ENCODE data around the gene GALK1. TPM values are rescaled to one million over a fixed set of nuclear protein-coding genes. Genes with fewer than 3 reads are reported as not detected.

The GALK1 gene
- polyA plus RNA-seq, 1 donor (not counting 4 experiments of a cell fraction or from before 2014, with no cell fraction given): 1.3 TPM

GRCh38 chr17:75722542-75723095, 42.4 kb downstream of the GALK1 start:
- Histone ChIP-seq H3K9me1 (ENCODE audit: control insufficient read depth, extremely low read depth, insufficient read depth, low read length) (no peaks in the 10 kb centered on the region), H3K9ac (ENCODE audit: control insufficient read depth, extremely low read depth, insufficient read depth, low read length) (peak overlapping the region; percentile 98), H3K4me2 (ENCODE audit: control insufficient read depth, extremely low read depth, insufficient read depth, low read depth, low read length) (peak overlapping the region; percentile 93), H3K4me3 (ENCODE audit: control insufficient read depth in 2 of 3, extremely low read depth in 1 of 3, insufficient read depth in 2 of 3, low read depth in 1 of 3, low read length in 3 of 3) (peak overlapping the region; percentile 93 to 100 (median 100)), H3K36me3 (ENCODE audit: control insufficient read depth in 2 of 2, extremely low read depth in 1 of 2, insufficient read depth in 2 of 2, low read length in 2 of 2) (peaks cover 24 to 52% of the 10 kb centered on the region in 2 experiments), H3K27ac (ENCODE audit: control insufficient read depth, insufficient read depth, low read length) (peak overlapping the region; percentile 94), H3K27me3 (ENCODE audit: control insufficient read depth, extremely low read depth, insufficient read depth, low read length) (no peaks in the 10 kb centered on the region), H4K20me1 (ENCODE audit: control insufficient read depth, extremely low read depth, insufficient read depth, low read length) (peaks cover 33% of the 10 kb centered on the region), H3K79me2 (ENCODE audit: control insufficient read depth, insufficient read depth, low read length) (peaks cover 62% of the 10 kb centered on the region), H3K4me1 (ENCODE audit: control insufficient read depth, extremely low read depth, insufficient read depth, low read length) (peaks cover 33% of the 10 kb centered on the region), H3K9me3 (ENCODE audit: control insufficient read depth, low read depth, low read length) (no peaks in the 10 kb centered on the region), H2AFZ (ENCODE audit: control insufficient read depth, low read length) (no peak overlapping the region)
- dilution Hi-C loops (cut with MboI; ENCODE audit: extremely low pct_ligation_motif_present, low sequenced_read_pairs): loop anchor here (10.0 kb wide), 1 partner anchor 48 kb away; no protein-coding TSS in a partner anchor
- TF ChIP-seq CTCF (optimal IDR thresholded peaks at IDR 0.05 in 1 of 3, IDR thresholded peaks at IDR 0.05 in 1 of 3, conservative IDR thresholded peaks at IDR 0.05 in 1 of 3; ENCODE audit: extremely low read depth in 1 of 3, insufficient read depth in 2 of 3, low read length in 3 of 3): no peak
- TF ChIP-seq EZH2 (IDR thresholded peaks at IDR 0.05; ENCODE audit: low read length): no peak
- DNase-seq (ENCODE audit: low read depth, low spot score) (no peak), FAIRE-seq (no peak)

GRCh38 chr17:75722076-75722475, 42.9 kb downstream of the GALK1 start:
- Histone ChIP-seq H3K27ac (ENCODE audit: control insufficient read depth, insufficient read depth, low read length) (peak overlapping the region; percentile 94), H3K27me3 (ENCODE audit: control insufficient read depth, extremely low read depth, insufficient read depth, low read length) (no peaks in the 10 kb centered on the region), H3K4me3 (ENCODE audit: control insufficient read depth in 2 of 3, extremely low read depth in 1 of 3, insufficient read depth in 2 of 3, low read depth in 1 of 3, low read length in 3 of 3) (peak overlapping the region; percentile 93 to 100 (median 100)), H3K9me1 (ENCODE audit: control insufficient read depth, extremely low read depth, insufficient read depth, low read length) (no peaks in the 10 kb centered on the region), H3K4me1 (ENCODE audit: control insufficient read depth, extremely low read depth, insufficient read depth, low read length) (peaks cover 31% of the 10 kb centered on the region), H3K36me3 (ENCODE audit: control insufficient read depth in 2 of 2, extremely low read depth in 1 of 2, insufficient read depth in 2 of 2, low read length in 2 of 2) (peaks cover 24 to 46% of the 10 kb centered on the region in 2 experiments), H3K9ac (ENCODE audit: control insufficient read depth, extremely low read depth, insufficient read depth, low read length) (peak overlapping the region; percentile 98), H3K79me2 (ENCODE audit: control insufficient read depth, insufficient read depth, low read length) (peaks cover 57% of the 10 kb centered on the region), H4K20me1 (ENCODE audit: control insufficient read depth, extremely low read depth, insufficient read depth, low read length) (peaks cover 27% of the 10 kb centered on the region), H2AFZ (ENCODE audit: control insufficient read depth, low read length) (no peak overlapping the region), H3K4me2 (ENCODE audit: control insufficient read depth, extremely low read depth, insufficient read depth, low read depth, low read length) (peak overlapping the region; percentile 93), H3K9me3 (ENCODE audit: control insufficient read depth, low read depth, low read length) (no peaks in the 10 kb centered on the region)
- no peak for FAIRE-seq
- dilution Hi-C loops (cut with MboI; ENCODE audit: extremely low pct_ligation_motif_present, low sequenced_read_pairs): loop anchor here (10.0 kb wide), 1 partner anchor 47 kb away; no protein-coding TSS in a partner anchor
- TF ChIP-seq EZH2 (IDR thresholded peaks at IDR 0.05; ENCODE audit: low read length) (no peak), CTCF (optimal IDR thresholded peaks at IDR 0.05 in 1 of 3, IDR thresholded peaks at IDR 0.05 in 1 of 3, conservative IDR thresholded peaks at IDR 0.05 in 1 of 3; ENCODE audit: extremely low read depth in 1 of 3, insufficient read depth in 2 of 3, low read length in 3 of 3) (no peak)
- no peak for DNase-seq (ENCODE audit: low read depth, low spot score)
